HepG2 (cell line): Measurements from ENCODE around the gene ATRIP. TPM values are rescaled to one million over a fixed set of nuclear protein-coding genes. Genes with fewer than 3 reads are reported as not detected.

ENCODE experiments used
- ATAC-seq: fragments of 200-7000 bp; cut with Tn5 transposase; 3 replicates; pipeline ENCODE4 v1.9.1; 2020; ENCODE audit warnings: mild to moderate bottlenecking, moderate library complexity
- BruUV-seq: library from RNA; stranded (reverse); fragments of 400-500 nt; replicated peaks from 2 replicates; lab custom pipeline; 2021; lab: Mats Ljungman, UMichigan
- CTCF ChIA-PET: fragments of 300-600 bp; formaldehyde crosslinking; extraction: SDS; loops from one replicate; lab custom pipeline; 2021; ENCODE audit warnings: low total read pairs, inconsistent platforms, low intra/inter-chr PET ratio; lab: Yijun Ruan, JAX
- POLR2A ChIA-PET: fragments of 350-600 bp; sonication (Branson Sonifier 250); formaldehyde crosslinking; loops from one replicate; lab custom pipeline; 2020; ENCODE audit warnings: antibody characterized with exemption, inconsistent platforms; lab: Yijun Ruan, JAX
- DNase-seq: peaks from one replicate; pipeline ENCODE4 v3.0.0-alpha.2; 2015; ENCODE audit warnings: low spot score
- FAIRE-seq: peaks from 3 replicates; lab custom pipeline; 2011; peaks lifted over from hg19 to GRCh38; lab: Jason Lieb, UNC
- H2AFZ ChIP-seq: one replicate; pipeline ENCODE4 v1.6.1; 2011; ENCODE audit warnings: low read length, inconsistent platforms
- H3K27ac ChIP-seq: fragments of 300-600 bp; 3 replicates; pipeline ENCODE4 v1.8.0; 2011; ENCODE audit warnings: mixed run types, mild to moderate bottlenecking, mixed read lengths, low read length, inconsistent platforms; ENCODE audit not compliant: insufficient read depth; ENCODE audit errors: extremely low read length
- H3K27me3 ChIP-seq, 2 experiments: fragments of 200-600 bp in 1 of 2; 2 replicates in 1 of 2; 3 replicates in 1 of 2; pipeline versions ENCODE4 v1.6.0 to v1.8.0; 2011; ENCODE audit warnings: low read length in 2 of 2, mild to moderate bottlenecking in 2 of 2, moderate library complexity in 2 of 2, inconsistent platforms in 1 of 2; ENCODE audit not compliant: insufficient read depth in 2 of 2, control insufficient read depth in 1 of 2
- H3K36me3 ChIP-seq, 2 experiments: fragments of 200-600 bp in 1 of 2; replicated peaks in 1 of 2; 2 replicates in 1 of 2; 3 replicates in 1 of 2; pipeline versions ENCODE4 v1.5.1 to v1.8.0; 2011; ENCODE audit warnings: low read length in 2 of 2, inconsistent platforms in 1 of 2; ENCODE audit not compliant: insufficient read depth in 2 of 2, control insufficient read depth in 1 of 2
- H3K4me1 ChIP-seq: 2 replicates; pipeline ENCODE4 v1.5.1; 2012; ENCODE audit warnings: low read length, inconsistent platforms; ENCODE audit not compliant: insufficient read depth
- H3K4me2 ChIP-seq: 2 replicates; pipeline ENCODE4 v1.6.0; 2011; ENCODE audit warnings: low read depth, low read length, inconsistent platforms
- H3K4me3 ChIP-seq, 3 experiments: fragments of 200-600 bp in 1 of 3; sonication (generic), shearing (Covaris generic) in 1 of 3; replicated peaks in 1 of 3; 2 replicates each; pipeline ENCODE4 v1.5.1; 2011 to 2016; ENCODE audit warnings: low read length in 3 of 3, inconsistent platforms in 2 of 3, low read depth in 2 of 3, mild to moderate bottlenecking in 2 of 3, control low read depth in 1 of 3, mixed read lengths in 1 of 3; ENCODE audit not compliant: insufficient read depth in 1 of 3
- H3K79me2 ChIP-seq: one replicate; pipeline ENCODE4 v1.6.1; 2011; ENCODE audit warnings: low read length, inconsistent platforms; ENCODE audit not compliant: insufficient read depth
- H3K9ac ChIP-seq: 2 replicates; pipeline ENCODE4 v1.6.0; 2011; ENCODE audit warnings: mild to moderate bottlenecking, low read depth, low read length, inconsistent platforms; ENCODE audit not compliant: insufficient read depth
- H3K9me3 ChIP-seq: 2 replicates; pipeline ENCODE4 v1.5.1; 2012; ENCODE audit warnings: mild to moderate bottlenecking, low read length
- H4K20me1 ChIP-seq: 2 replicates; pipeline ENCODE4 v1.6.0; 2011; ENCODE audit warnings: inconsistent platforms, mild to moderate bottlenecking, low read length, moderate library complexity; ENCODE audit not compliant: insufficient read depth
- AGO1 ChIP-seq: fragments of 200-400 bp; formaldehyde crosslinking; IDR thresholded peaks from 2 replicates; pipeline ENCODE4 v1.6.1; 2017; ENCODE audit warnings: mild to moderate bottlenecking, low read depth, low read length, moderate library complexity; ENCODE audit not compliant: poor library complexity, severe bottlenecking
- FOXC1 ChIP-seq: sonication (generic); formaldehyde crosslinking; IDR thresholded peaks from 2 replicates; pipeline ENCODE4 v1.8.0; 2022; ENCODE audit warnings: mild to moderate bottlenecking, missing genetic modification reagents, borderline replicate concordance
- HNRNPL ChIP-seq: fragments of 200-400 bp; formaldehyde crosslinking; IDR thresholded peaks from 2 replicates; pipeline ENCODE4 v1.6.1; 2017; ENCODE audit warnings: mild to moderate bottlenecking, low read depth, low read length
- KLF15 ChIP-seq: sonication (generic); formaldehyde crosslinking; IDR thresholded peaks from 2 replicates; pipeline ENCODE4 v1.8.1; 2023; ENCODE audit warnings: borderline replicate concordance, mild to moderate bottlenecking, inconsistent platforms, missing genetic modification reagents, mixed read lengths
- PITX1 ChIP-seq: sonication (generic); formaldehyde crosslinking; IDR thresholded peaks from 2 replicates; pipeline ENCODE4 v1.5.1; 2020; ENCODE audit warnings: mild to moderate bottlenecking, missing genetic modification reagents
- SETDB1 ChIP-seq: sonication (generic); formaldehyde crosslinking; IDR thresholded peaks from 2 replicates; pipeline ENCODE4 v1.5.1; 2020; ENCODE audit warnings: missing genetic modification reagents, mild to moderate bottlenecking, borderline replicate concordance
- ZBTB7A ChIP-seq: sonication (generic); formaldehyde crosslinking; IDR thresholded peaks from 2 replicates; pipeline ENCODE4 v1.8.0; 2022; ENCODE audit warnings: mild to moderate bottlenecking, missing genetic modification reagents
- ZNF30 ChIP-seq: sonication (generic); formaldehyde crosslinking; IDR thresholded peaks from 2 replicates; pipeline ENCODE4 v1.5.0; 2020; ENCODE audit warnings: mild to moderate bottlenecking, missing genetic modification reagents
- ZNF318 ChIP-seq: sonication (generic); formaldehyde crosslinking; IDR thresholded peaks from 2 replicates; pipeline ENCODE4 v1.4.0; 2020; ENCODE audit warnings: mild to moderate bottlenecking, missing genetic modification reagents
- ZNF34 ChIP-seq: sonication (generic); formaldehyde crosslinking; IDR thresholded peaks from 2 replicates; pipeline ENCODE4 v1.4.0; 2020; ENCODE audit warnings: mild to moderate bottlenecking, missing genetic modification reagents, borderline replicate concordance
- ZNF446 ChIP-seq: sonication (generic); formaldehyde crosslinking; IDR thresholded peaks from 2 replicates; pipeline ENCODE4 v1.5.0; 2020; ENCODE audit warnings: mild to moderate bottlenecking, missing genetic modification reagents
- ZNF451 ChIP-seq: sonication (generic); formaldehyde crosslinking; IDR thresholded peaks from 2 replicates; pipeline ENCODE4 v1.5.0; 2020; ENCODE audit warnings: mild to moderate bottlenecking, missing genetic modification reagents
- ZNF460 ChIP-seq: sonication (generic); formaldehyde crosslinking; IDR thresholded peaks from 2 replicates; pipeline ENCODE4 v1.5.1; 2020; ENCODE audit warnings: missing genetic modification reagents, mild to moderate bottlenecking, borderline replicate concordance
- ZNF709 ChIP-seq: sonication (generic); formaldehyde crosslinking; IDR thresholded peaks from 2 replicates; pipeline ENCODE4 v1.5.0; 2020; ENCODE audit warnings: mild to moderate bottlenecking, missing genetic modification reagents
- ZNF720 ChIP-seq: sonication (generic); formaldehyde crosslinking; IDR thresholded peaks from 2 replicates; pipeline ENCODE4 v1.4.0; 2020; ENCODE audit warnings: missing genetic modification reagents
- WGBS: methylation state at CpG from one replicate; pipeline ENCODE4 v1.1.6; 2017; ENCODE audit warnings: low lambda C conversion rate; 5-methylcytosine and 5-hydroxymethylcytosine counted together
- in situ Hi-C: cut with HindIII; loops from 2 replicates; pipeline ENCODE4 v1.10.0; 2017; ENCODE audit warnings: low pct_unique_long_range_greater_than_20kb; ENCODE audit not compliant: extremely low pct_ligation_motif_present
- intact Hi-C: fragments of 100-400 bp; cut with micrococcal nuclease; formaldehyde crosslinking; loops from one replicate; pipeline ENCODE4 v1.10.0; 2022; ENCODE audit not compliant: unreplicated experiment
- polyA plus RNA-seq, 8 experiments: library from polyadenylated mRNA; depleted of rRNA in 3 of 8; stranded (reverse) in 7 of 8; unstranded in 1 of 8; fragments of >200 nt; fragmentation: Illumina TruSeq in 4 of 8; extraction: Trizol in 4 of 8; gene quantifications; 2 replicates each; pipeline versions ENCODE4 v1.2.1 to v1.2.3, GENCODE V29; 2011 to 2016; ENCODE audit warnings: low read depth in 4 of 8, missing spikeins in 1 of 8, mixed read lengths in 1 of 8; ENCODE audit not compliant: insufficient read depth in 1 of 8
- total RNA-seq, 5 experiments: library from RNA; depleted of rRNA; stranded (reverse); fragments of >200 nt; fragmentation: Illumina TruSeq; extraction: Trizol; gene quantifications; 2 replicates each; pipeline ENCODE4 v1.2.3, GENCODE V29; 2016; ENCODE audit warnings: low read depth in 1 of 5

Gene ATRIP
- total and polyA plus RNA-seq, 2 of the 13 experiments (the other 11 are each of a cell fraction or from before 2014, with no cell fraction given), result 5.1 to 12.5 TPM

- 31% methylated on average over 5 of the region's 9 CpGs for WGBS
- Histone ChIP-seq H3K27ac (no peak overlapping the region), H2AFZ (no peak overlapping the region), H3K9me3 (no peaks in the 10 kb centered on the region), H3K4me2 (no peak overlapping the region), H3K79me2 (no peaks in the 10 kb centered on the region), H4K20me1 (peaks cover 4% of the 10 kb centered on the region; the same call in 1 of the 2 replicates), H3K4me3 (no peak overlapping the region), H3K36me3 (no peaks in the 10 kb centered on the region), H3K9ac (no peak overlapping the region), H3K27me3 (no peaks in the 10 kb centered on the region; a peak in 1 of 5 replicates), H3K4me1 (peaks cover 17% of the 10 kb centered on the region)
- peak; percentile 30 for ATAC-seq
- CTCF ChIA-PET, result interaction anchor here (1.3 to 4.8 kb wide), 2 partner anchors 37 to 38 kb away, joined by 4 to 117 read pairs; no protein-coding TSS in a partner anchor
- no peak for DNase-seq
- FAIRE-seq, result no peak
- POLR2A ChIA-PET, result interaction anchor here (0.7 to 4.0 kb wide), 3 partner anchors 31 to 42 kb away, joined by 3 to 59 read pairs (median 7); partner anchors contain the start of gene CCDC51
- intact Hi-C loops (no loop called here), in situ Hi-C loops (no loop called here)
- no TSS peak for BruUV-seq
- TF ChIP-seq ZNF34 (CRISPR knock-in tag) (no peak), ZNF460 (CRISPR knock-in tag) (no peak), FOXC1 (CRISPR knock-in tag) (0 out of 2 replicates have a peak, but pooled peaks have one; percentile 21), KLF15 (CRISPR knock-in tag) (no peak), ZNF30 (CRISPR knock-in tag) (no peak), ZNF709 (CRISPR knock-in tag) (0 out of 2 replicates have a peak, but pooled peaks have one; percentile 41), ZNF318 (0 out of 2 replicates have a peak, but pooled peaks have one; percentile 25), SETDB1 (CRISPR knock-in tag) (no peak), ZNF720 (CRISPR knock-in tag) (no peak), AGO1 (peak; percentile 97), ZBTB7A (0 out of 2 replicates have a peak, but pooled peaks have one; percentile 13), HNRNPL (peak; percentile 62; the same call in 1 of the 2 replicates), ZNF451 (no peak), PITX1 (CRISPR knock-in tag) (no peak), ZNF446 (CRISPR knock-in tag) (0 out of 2 replicates have a peak, but pooled peaks have one; percentile 25)
Measured at GRCh38 chr3:48397767-48398681, 48.5 kb upstream of the ATRIP start.
